ENCODE measurements around the gene OXLD1.

DNA sequence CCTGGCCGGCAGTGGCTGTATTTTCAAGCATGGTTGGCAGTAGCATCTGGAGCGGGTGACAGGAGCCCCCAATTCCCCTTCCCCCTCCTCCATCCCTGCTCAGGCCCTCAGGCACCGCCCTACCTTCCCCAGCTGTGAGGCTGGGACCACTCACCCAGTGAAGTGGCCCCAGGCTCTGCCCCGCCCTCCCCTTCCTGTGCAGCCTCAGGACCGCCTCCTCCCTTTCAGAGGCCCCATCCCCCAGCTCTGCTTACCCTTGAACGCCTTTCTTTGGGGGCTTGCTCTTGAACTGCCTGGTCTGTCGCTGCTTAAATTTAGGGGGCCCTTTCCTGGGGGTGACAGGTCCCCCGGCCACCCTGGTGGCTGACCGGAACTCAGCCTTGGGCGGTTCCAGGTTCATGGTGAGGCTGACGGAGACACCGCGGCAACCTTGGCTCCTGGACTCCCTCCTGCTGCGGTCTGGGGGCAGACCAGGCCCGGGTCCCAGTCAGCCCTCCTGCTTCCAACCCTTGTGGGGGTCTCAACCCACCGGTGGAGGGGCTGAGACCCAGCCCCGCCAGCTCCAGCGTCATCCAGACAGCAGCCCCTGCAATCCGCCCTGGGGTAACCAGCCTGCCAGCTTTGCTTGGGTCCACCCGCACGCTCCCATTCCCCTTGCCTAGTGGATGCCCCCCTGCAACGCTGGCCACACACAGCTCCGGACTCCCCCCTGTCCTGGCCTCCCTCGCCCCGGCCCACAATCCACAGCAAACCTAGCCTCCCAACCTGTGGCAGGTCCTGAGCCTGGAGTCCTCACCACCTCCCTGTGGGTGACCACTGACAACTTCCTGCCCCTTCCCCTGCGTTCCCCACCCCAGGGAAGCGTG, 13.3 kb downstream of the OXLD1 start:
- TF ChIP-seq, protein P1, sequence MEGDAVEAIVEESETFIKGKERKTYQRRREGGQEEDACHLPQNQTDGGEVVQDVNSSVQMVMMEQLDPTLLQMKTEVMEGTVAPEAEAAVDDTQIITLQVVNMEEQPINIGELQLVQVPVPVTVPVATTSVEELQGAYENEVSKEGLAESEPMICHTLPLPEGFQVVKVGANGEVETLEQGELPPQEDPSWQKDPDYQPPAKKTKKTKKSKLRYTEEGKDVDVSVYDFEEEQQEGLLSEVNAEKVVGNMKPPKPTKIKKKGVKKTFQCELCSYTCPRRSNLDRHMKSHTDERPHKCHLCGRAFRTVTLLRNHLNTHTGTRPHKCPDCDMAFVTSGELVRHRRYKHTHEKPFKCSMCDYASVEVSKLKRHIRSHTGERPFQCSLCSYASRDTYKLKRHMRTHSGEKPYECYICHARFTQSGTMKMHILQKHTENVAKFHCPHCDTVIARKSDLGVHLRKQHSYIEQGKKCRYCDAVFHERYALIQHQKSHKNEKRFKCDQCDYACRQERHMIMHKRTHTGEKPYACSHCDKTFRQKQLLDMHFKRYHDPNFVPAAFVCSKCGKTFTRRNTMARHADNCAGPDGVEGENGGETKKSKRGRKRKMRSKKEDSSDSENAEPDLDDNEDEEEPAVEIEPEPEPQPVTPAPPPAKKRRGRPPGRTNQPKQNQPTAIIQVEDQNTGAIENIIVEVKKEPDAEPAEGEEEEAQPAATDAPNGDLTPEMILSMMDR (IDR thresholded peaks at IDR 0.05 in 2 of 3, conservative IDR thresholded peaks at IDR 0.05 in 1 of 3; ENCODE audit: control insufficient read depth in 2 of 3, extremely low read depth in 1 of 3, insufficient read depth in 1 of 3, low read depth in 3 of 3, low read length in 3 of 3): no peak
- TF ChIP-seq, protein P2, sequence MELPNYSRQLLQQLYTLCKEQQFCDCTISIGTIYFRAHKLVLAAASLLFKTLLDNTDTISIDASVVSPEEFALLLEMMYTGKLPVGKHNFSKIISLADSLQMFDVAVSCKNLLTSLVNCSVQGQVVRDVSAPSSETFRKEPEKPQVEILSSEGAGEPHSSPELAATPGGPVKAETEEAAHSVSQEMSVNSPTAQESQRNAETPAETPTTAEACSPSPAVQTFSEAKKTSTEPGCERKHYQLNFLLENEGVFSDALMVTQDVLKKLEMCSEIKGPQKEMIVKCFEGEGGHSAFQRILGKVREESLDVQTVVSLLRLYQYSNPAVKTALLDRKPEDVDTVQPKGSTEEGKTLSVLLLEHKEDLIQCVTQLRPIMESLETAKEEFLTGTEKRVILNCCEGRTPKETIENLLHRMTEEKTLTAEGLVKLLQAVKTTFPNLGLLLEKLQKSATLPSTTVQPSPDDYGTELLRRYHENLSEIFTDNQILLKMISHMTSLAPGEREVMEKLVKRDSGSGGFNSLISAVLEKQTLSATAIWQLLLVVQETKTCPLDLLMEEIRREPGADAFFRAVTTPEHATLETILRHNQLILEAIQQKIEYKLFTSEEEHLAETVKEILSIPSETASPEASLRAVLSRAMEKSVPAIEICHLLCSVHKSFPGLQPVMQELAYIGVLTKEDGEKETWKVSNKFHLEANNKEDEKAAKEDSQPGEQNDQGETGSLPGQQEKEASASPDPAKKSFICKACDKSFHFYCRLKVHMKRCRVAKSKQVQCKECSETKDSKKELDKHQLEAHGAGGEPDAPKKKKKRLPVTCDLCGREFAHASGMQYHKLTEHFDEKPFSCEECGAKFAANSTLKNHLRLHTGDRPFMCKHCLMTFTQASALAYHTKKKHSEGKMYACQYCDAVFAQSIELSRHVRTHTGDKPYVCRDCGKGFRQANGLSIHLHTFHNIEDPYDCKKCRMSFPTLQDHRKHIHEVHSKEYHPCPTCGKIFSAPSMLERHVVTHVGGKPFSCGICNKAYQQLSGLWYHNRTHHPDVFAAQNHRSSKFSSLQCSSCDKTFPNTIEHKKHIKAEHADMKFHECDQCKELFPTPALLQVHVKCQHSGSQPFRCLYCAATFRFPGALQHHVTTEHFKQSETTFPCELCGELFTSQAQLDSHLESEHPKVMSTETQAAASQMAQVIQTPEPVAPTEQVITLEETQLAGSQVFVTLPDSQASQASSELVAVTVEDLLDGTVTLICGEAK (IDR thresholded peaks at IDR 0.05; ENCODE audit: borderline replicate concordance): no peak
- TF ChIP-seq POLR2A (IDR thresholded peaks at IDR 0.05; ENCODE audit: low read depth, low read length) (no peak), SMC3 (IDR thresholded peaks at IDR 0.05; ENCODE audit: borderline replicate concordance, low read length) (no peak)
- TF ChIP-seq, protein P3, sequence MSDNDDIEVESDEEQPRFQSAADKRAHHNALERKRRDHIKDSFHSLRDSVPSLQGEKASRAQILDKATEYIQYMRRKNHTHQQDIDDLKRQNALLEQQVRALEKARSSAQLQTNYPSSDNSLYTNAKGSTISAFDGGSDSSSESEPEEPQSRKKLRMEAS (IDR thresholded peaks at IDR 0.05; ENCODE audit: low read depth, low read length): no peak

All from GM12878 (cell line).